ENCODE measurements around the gene AFP. TPM values are rescaled to one million over a fixed set of nuclear protein-coding genes. Genes with fewer than 3 reads are reported as not detected.

Gene AFP
- total RNA-seq, 1 experiment from 2014 or later: not detected

DNA sequence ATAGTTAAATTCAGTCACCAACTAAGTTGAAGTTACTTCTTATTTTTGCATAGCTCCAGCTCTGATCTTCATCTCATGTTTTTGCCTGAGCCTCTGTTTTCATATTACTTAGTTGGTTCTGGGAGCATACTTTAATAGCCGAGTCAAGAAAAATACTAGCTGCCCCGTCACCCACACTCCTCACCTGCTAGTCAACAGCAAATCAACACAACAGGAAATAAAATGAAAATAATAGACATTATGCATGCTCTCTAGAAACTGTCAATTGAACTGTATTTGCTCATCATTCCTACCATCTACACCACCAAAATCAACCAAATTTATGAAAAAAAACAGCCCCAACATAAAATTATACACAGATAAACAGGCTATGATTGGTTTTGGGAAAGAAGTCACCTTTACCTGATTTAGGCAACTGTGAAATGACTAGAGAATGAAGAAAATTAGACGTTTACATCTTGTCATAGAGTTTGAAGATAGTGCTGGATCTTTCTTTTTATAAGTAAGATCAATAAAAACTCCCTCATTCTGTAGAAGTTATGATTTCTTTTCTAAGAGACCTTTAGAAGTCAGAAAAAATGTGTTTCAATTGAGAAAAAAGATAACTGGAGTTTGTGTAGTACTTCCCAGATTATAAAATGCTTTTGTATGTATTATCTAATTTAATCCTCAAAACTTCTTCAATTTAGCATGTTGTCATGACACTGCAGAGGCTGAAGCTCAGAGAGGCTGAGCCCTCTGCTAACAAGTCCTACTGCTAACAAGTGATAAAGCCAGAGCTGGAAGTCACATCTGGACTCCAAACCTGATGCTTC is 24.9 kb upstream of the AFP start:
- no peak for DNase-seq (ENCODE audit: low read depth, low spot score)
- in situ Hi-C loops (cut with HindIII; ENCODE audit: low pct_unique_long_range_greater_than_20kb, low sequenced_read_pairs): no loop called here

DNA sequence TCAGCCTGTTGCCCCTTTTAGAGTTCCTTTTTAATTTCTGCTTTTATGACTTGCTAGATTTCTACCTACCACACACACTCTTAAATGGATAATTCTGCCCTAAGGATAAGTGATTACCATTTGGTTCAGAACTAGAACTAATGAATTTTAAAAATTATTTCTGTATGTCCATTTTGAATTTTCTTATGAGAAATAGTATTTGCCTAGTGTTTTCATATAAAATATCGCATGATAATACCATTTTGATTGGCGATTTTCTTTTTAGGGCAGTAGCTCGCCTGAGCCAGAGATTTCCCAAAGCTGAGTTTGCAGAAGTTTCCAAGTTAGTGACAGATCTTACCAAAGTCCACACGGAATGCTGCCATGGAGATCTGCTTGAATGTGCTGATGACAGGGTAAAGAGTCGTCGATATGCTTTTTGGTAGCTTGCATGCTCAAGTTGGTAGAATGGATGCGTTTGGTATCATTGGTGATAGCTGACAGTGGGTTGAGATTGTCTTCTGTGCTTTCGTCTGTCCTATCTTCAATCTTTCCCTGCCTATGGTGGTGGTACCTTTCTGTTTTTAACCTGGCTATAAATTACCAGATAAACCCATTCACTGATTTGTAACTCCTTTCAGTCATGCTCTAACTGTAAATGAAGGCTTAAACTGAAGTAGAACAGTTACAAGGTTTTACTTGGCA is 24.1 kb upstream of the AFP start:
- no peak for DNase-seq (ENCODE audit: low read depth, low spot score)
- in situ Hi-C loops (cut with HindIII; ENCODE audit: low pct_unique_long_range_greater_than_20kb, low sequenced_read_pairs): no loop called here

GRCh38 chr4:73413294-73413755 is 22.7 kb upstream of the AFP start:
- no peak for DNase-seq (ENCODE audit: low read depth, low spot score)
- in situ Hi-C loops (cut with HindIII; ENCODE audit: low pct_unique_long_range_greater_than_20kb, low sequenced_read_pairs): no loop called here

DNA sequence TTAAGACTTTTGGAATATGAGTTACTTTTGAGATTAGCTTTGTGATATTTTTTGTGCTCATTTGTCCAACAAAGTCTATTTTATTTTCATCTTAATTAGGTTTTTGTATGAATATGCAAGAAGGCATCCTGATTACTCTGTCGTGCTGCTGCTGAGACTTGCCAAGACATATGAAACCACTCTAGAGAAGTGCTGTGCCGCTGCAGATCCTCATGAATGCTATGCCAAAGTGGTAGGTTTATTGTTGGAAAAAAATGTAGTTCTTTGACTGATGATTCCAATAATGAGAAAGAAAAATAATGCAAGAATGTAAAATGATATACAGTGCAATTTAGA is 21.1 kb upstream of the AFP start:
- in situ Hi-C loops (cut with HindIII; ENCODE audit: low pct_unique_long_range_greater_than_20kb, low sequenced_read_pairs): no loop called here
- no peak for DNase-seq (ENCODE audit: low read depth, low spot score)

- DNase-seq (ENCODE audit: low read depth, low spot score): no peak
- in situ Hi-C loops (cut with HindIII; ENCODE audit: low pct_unique_long_range_greater_than_20kb, low sequenced_read_pairs): no loop called here
These were observed 20.2 kb upstream of the AFP start for GRCh38 chr4:73415807-73416238.

DNA sequence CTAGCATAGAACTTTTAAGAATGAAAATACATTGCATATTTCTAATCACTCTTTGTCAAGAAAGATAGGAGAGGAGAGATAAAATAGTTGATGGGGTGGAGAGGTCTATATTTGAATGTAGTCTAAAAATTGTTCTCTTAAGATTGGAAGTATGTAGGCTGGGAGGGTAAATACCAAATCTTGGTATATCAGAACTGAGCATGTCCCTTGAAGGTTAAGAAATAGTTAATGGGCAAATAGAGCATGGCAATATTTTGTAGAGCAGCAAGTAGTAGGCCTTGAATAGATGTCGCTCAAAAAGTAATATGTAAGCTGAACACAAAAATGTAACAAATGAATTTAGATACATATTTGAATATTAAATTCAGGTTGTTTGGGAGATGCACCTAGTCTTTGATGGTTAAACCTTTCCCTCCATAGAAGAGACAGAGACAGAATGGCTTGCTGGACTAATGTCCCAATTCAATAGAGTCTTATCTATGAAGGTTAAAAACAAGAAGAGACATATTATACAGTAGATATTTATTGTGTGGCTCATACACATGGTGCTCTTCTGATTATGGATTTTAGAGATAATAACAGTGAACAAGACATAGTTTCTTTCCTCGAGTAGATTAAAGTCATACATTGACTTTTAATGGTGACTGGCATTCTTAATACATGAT is 19.5 kb upstream of the AFP start:
- in situ Hi-C loops (cut with HindIII; ENCODE audit: low pct_unique_long_range_greater_than_20kb, low sequenced_read_pairs): no loop called here

GRCh38 chr4:73417342-73417741 is 18.7 kb upstream of the AFP start:
- in situ Hi-C loops (cut with HindIII; ENCODE audit: low pct_unique_long_range_greater_than_20kb, low sequenced_read_pairs): no loop called here
- no peak for DNase-seq (ENCODE audit: low read depth, low spot score)

More for the DNA sequence above, 19.5 kb upstream of the AFP start:
- no peak for DNase-seq (ENCODE audit: low read depth, low spot score)

GRCh38 chr4:73417973-73418372 is 18.0 kb upstream of the AFP start:
- DNase-seq (ENCODE audit: low read depth, low spot score): no peak
- in situ Hi-C loops (cut with HindIII; ENCODE audit: low pct_unique_long_range_greater_than_20kb, low sequenced_read_pairs): no loop called here

DNA sequence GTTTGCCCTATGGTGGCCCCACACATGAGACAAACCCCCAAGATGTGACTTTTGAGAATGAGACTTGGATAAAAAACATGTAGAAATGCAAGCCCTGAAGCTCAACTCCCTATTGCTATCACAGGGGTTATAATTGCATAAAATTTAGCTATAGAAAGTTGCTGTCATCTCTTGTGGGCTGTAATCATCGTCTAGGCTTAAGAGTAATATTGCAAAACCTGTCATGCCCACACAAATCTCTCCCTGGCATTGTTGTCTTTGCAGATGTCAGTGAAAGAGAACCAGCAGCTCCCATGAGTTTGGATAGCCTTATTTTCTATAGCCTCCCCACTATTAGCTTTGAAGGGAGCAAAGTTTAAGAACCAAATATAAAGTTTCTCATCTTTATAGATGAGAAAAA is 17.3 kb upstream of the AFP start:
- no peak for DNase-seq (ENCODE audit: low read depth, low spot score)
- in situ Hi-C loops (cut with HindIII; ENCODE audit: low pct_unique_long_range_greater_than_20kb, low sequenced_read_pairs): no loop called here

GRCh38 chr4:73419106-73420038 is 16.6 kb upstream of the AFP start:
- in situ Hi-C loops (cut with HindIII; ENCODE audit: low pct_unique_long_range_greater_than_20kb, low sequenced_read_pairs): no loop called here
- DNase-seq (ENCODE audit: low read depth, low spot score): peak; percentile 4

- DNase-seq (ENCODE audit: low read depth, low spot score): no peak
- in situ Hi-C loops (cut with HindIII; ENCODE audit: low pct_unique_long_range_greater_than_20kb, low sequenced_read_pairs): no loop called here
These were observed 15.4 kb upstream of the AFP start for GRCh38 chr4:73420615-73421014.

DNA sequence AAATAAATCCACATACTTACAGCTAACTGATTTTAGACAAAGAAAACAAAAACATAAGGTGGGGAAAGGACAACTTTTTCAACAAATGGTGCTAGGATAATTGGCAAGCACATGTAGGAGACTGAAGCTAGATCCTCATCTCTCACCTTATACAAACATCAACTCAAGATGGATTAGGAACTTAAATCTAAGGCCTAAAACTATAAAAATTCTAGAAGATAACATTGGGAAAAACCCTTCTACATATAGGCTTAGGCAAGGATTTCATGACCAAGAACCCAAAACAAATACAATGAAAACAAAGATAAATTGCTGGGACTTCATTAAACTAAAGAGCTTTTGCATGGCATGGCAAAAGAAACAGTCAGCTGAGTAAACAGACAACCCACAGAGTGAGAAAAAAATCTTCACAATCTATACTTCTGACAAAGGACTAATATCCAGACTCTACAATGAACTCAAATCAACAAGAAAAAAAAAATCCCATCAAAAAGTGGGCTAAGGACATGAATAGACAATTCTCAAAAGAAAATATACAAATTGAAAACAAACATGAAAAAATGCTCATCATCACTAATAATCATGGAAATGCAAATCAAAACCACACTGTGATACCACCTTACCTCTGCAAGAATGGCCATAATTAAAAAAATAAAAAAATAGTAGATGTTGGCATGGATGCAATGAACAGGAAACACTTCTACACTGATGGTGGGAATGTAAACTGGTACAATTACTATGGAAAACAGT is 14.1 kb upstream of the AFP start:
- DNase-seq (ENCODE audit: low read depth, low spot score): no peak
- in situ Hi-C loops (cut with HindIII; ENCODE audit: low pct_unique_long_range_greater_than_20kb, low sequenced_read_pairs): no loop called here

GRCh38 chr4:73422458-73422752 is 13.6 kb upstream of the AFP start:
- in situ Hi-C loops (cut with HindIII; ENCODE audit: low pct_unique_long_range_greater_than_20kb, low sequenced_read_pairs): no loop called here
- DNase-seq (ENCODE audit: low read depth, low spot score): no peak

- in situ Hi-C loops (cut with HindIII; ENCODE audit: low pct_unique_long_range_greater_than_20kb, low sequenced_read_pairs): no loop called here
- DNase-seq (ENCODE audit: low read depth, low spot score): no peak
These were observed 12.8 kb upstream of the AFP start for GRCh38 chr4:73423184-73423583.

DNA sequence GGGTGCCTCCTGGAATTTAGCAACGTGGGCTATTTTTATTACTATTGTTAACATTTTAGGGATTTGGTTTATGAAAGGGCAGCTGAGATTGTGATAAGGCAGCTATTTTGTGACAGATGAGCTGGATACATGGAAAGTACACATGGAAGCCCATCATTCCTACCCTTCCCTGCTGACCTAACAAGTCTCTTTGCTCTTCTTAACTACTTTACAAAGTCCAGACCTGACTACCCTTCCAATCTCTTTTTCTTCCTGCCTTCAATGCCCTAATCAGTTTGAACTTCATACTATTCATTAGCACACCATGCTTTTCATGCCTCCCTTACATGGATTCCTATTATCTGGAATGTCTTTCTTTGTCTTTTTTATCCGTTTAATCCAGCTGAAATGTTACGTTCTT is 9.4 kb upstream of the AFP start:
- in situ Hi-C loops (cut with HindIII; ENCODE audit: low pct_unique_long_range_greater_than_20kb, low sequenced_read_pairs): no loop called here
- DNase-seq (ENCODE audit: low read depth, low spot score): no peak

GRCh38 chr4:73429118-73429517 is 6.9 kb upstream of the AFP start:
- in situ Hi-C loops (cut with HindIII; ENCODE audit: low pct_unique_long_range_greater_than_20kb, low sequenced_read_pairs): no loop called here
- no peak for DNase-seq (ENCODE audit: low read depth, low spot score)

- in situ Hi-C loops (cut with HindIII; ENCODE audit: low pct_unique_long_range_greater_than_20kb, low sequenced_read_pairs): no loop called here
- DNase-seq (ENCODE audit: low read depth, low spot score): no peak
These were observed 6.0 kb upstream of the AFP start for GRCh38 chr4:73429826-73430587.

Data from SK-MEL-5 (cell line).